Stimulated activated naive B cell treated with anti-CD40 and anti-IgM and Interleukin-4, amounts not matched to agents 10 μg/mL and 1 μg/mL and 100 μg/mL, for 72 hours (primary cell): Measurements from ENCODE around the gene ZC3H12A.
"Not testable (repeated sequence)": the region's sequence is repeated elsewhere in the genome, so short reads cannot be mapped to it uniquely, and the experiment has no call there.

Experiments used
- ATAC-seq, 2 donors: fragments of 150-1000 bp; cut with Tn5 transposase; replicated peaks; 2 replicates each; pipeline ENCODE4 v1.10.0; 2021; ENCODE audit warnings: moderate library complexity in 1 of 2
- DNase-seq: peaks from one replicate; pipeline ENCODE4 v3.0.0; 2021
- H3K27ac Mint-ChIP-seq: one replicate; pipeline ENCODE4 v1.8.0; 2022; ENCODE audit warnings: mild to moderate bottlenecking, mixed read lengths
- H3K27me3 Mint-ChIP-seq, 2 donors: one replicate each; pipeline ENCODE4 v1.8.0; 2022; ENCODE audit warnings: mixed read lengths in 2 of 2
- H3K36me3 Mint-ChIP-seq, 2 donors: one replicate each; pipeline ENCODE4 v1.8.0; 2022; ENCODE audit warnings: mixed read lengths in 2 of 2, mild to moderate bottlenecking in 1 of 2
- H3K4me1 Mint-ChIP-seq, 2 donors: one replicate each; pipeline ENCODE4 v1.8.0; 2022; ENCODE audit warnings: mixed read lengths in 2 of 2, mild to moderate bottlenecking in 1 of 2
- H3K4me3 Mint-ChIP-seq, 2 donors: one replicate each; pipeline ENCODE4 v1.8.0; 2022; ENCODE audit warnings: mild to moderate bottlenecking in 2 of 2, mixed read lengths in 2 of 2, moderate library complexity in 1 of 2
- H3K9me3 Mint-ChIP-seq, 2 donors: one replicate each; pipeline ENCODE4 v1.8.0; 2022; ENCODE audit warnings: mixed read lengths in 2 of 2, mild to moderate bottlenecking in 1 of 2

ZC3H12A gene

DNA sequence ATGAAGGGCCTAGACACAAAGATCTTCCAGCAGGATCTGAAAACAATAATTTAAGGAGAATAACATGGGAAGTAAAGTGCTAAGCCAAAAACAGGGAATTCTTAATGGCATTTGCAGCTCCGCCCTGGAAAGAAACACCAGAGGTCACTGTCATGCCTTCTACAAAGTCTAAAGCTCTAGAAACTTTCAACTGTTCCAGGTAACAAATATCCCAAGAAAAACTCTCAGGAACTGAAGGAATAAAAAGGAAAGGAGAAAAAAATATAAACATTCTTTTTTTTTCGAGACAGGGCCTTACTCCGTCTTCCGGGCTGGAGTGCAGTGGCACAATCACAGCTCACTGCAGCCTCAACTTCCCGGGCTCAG, 13.2 kb downstream of the ZC3H12A start:
- H3K27me3 Mint-ChIP-seq = no peaks in the 10 kb centered on the region
- H3K9me3 Mint-ChIP-seq = no peaks in the 10 kb centered on the region
- H3K4me1 Mint-ChIP-seq = peaks cover 23% of the 10 kb centered on the region in 2 donors
- ATAC-seq = no peak
- H3K27ac Mint-ChIP-seq = peak overlapping the region; percentile 83
- no peak for DNase-seq
- H3K4me3 Mint-ChIP-seq = no peak overlapping the region
- H3K36me3 Mint-ChIP-seq = peaks cover 20 to 29% of the 10 kb centered on the region in 2 donors

DNA sequence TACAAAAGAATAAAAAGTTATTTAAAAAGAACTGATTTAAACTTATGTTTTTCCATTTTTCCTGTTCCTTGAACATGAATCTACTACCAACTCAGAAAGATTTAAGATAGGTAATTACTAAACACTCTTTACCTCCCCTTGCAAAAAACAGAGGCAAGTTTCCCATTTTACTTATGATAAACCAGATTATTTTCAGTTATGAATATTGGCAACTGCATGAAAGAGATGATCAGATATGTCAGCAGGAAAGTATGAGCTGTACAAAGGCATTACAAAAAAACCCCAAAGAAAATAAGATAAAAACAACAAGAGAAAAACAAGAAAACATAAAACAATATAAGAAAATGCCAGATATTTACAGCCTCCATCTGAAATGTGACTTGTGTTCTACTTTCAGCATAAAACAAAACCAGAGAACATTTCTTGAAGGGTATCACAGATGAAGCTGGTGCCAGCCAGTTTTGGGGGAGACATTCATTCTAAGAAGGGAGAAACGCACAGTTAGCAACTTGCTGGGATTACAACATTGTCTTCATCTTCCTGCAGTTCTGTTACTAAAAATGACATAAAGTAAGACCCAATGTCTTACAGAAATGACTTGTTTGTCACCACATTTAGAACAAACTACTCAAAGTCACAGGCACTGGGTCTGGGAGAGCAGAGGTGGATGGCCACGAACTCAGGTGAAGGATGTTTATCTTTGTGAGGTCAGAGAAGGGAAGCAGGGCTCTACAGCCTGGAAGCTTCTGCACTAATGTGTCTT, 19.1 kb downstream of the ZC3H12A start:
- no peaks in the 10 kb centered on the region for H3K27me3 Mint-ChIP-seq
- ATAC-seq = no peak
- DNase-seq = no peak
- no peaks in the 10 kb centered on the region for H3K9me3 Mint-ChIP-seq
- H3K4me1 Mint-ChIP-seq = peaks cover 2% of the 10 kb centered on the region in 2 donors
- H3K36me3 Mint-ChIP-seq = peaks cover 18 to 33% of the 10 kb centered on the region in 2 donors
- no peak overlapping the region for H3K4me3 Mint-ChIP-seq
- no peak overlapping the region for H3K27ac Mint-ChIP-seq

DNA sequence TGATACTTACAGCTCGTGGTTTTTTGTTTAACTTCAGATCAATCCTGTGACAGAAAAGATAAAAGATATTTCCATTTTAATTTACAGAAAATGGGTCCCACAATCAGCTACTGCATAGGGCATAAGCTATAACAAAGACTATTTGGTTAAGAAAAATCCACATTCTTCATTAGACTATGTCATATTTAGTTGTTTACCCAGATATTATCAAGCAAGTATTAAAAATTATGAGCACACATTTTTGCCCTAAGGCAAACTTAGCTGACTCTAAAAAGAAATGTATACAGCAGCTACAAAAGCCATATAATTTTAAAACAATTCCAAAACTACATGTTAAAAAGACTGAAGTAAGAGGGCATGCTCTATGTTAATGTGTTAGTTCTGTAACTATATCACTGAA, 21.5 kb downstream of the ZC3H12A start:
- peaks cover 0 to 2% of the 10 kb centered on the region in 2 donors for H3K4me1 Mint-ChIP-seq
- ATAC-seq = no peak
- H3K9me3 Mint-ChIP-seq = no peaks in the 10 kb centered on the region
- H3K27me3 Mint-ChIP-seq = no peaks in the 10 kb centered on the region
- no peak overlapping the region for H3K4me3 Mint-ChIP-seq
- peaks cover 25 to 34% of the 10 kb centered on the region in 2 donors for H3K36me3 Mint-ChIP-seq
- DNase-seq = no peak
- H3K27ac Mint-ChIP-seq = no peak overlapping the region

DNA sequence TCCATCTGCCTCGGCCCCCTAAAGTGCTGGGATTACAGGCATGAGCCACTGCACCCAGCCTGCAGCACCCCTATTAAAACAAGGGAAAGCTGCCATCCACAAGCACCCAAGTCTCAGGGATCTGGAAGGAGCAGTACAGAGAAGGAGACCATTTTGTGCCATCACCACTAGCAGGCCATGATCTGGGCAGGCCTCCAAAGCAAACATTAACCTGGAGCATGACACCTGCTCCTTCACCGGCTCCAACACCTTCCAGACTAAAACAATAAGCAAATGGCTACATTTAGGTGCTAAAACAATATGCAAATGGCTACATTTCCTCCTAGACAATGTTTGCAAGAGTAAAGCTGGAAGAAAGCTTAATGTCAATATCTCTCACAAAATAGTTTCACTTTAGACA, 23.5 kb downstream of the ZC3H12A start:
- H3K9me3 Mint-ChIP-seq = no peaks in the 10 kb centered on the region
- no peak overlapping the region for H3K4me3 Mint-ChIP-seq
- no peak overlapping the region for H3K27ac Mint-ChIP-seq
- peaks cover 36 to 41% of the 10 kb centered on the region in 2 donors for H3K36me3 Mint-ChIP-seq
- ATAC-seq (no peak), DNase-seq (no peak)
- H3K27me3 Mint-ChIP-seq = no peaks in the 10 kb centered on the region
- peaks cover 0 to 2% of the 10 kb centered on the region in 2 donors for H3K4me1 Mint-ChIP-seq

DNA sequence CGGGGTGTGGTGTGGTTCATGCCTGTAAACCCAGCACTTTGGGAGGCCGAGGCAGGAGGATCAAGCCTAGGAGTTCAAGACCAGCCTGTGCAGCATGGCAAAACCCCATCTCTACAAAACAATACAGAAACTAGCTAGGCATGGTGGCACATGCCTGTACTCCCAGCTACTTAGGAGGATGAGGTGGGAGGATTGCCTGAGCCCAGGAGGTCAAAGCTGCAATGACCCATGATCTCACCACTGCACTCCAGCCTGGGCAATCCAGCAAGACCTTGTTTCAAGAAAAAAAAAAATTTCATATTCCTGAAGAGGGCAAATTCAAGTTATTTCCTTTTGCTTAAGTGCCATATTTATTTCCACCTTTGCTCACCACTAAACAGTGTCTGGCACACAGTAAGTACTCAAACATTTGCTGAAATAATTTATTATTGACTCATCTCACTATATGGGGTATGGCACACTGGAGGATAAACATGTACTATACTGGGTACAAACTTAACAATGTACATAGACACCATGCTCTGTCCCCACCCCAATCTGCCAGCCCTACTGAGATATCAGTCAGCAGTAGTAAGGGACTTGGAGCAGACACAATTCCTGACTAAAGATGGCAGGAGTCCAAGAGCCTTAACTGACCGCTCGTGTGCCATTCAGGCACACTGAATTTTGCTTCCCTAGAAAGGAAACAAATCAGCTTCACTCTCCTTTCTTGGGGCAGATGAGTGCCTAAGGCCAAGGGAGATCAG, 24.7 kb downstream of the ZC3H12A start:
- peaks cover 0 to 2% of the 10 kb centered on the region in 2 donors for H3K4me1 Mint-ChIP-seq
- DNase-seq (no peak), ATAC-seq (no peak)
- H3K27ac Mint-ChIP-seq = peak overlapping the region; percentile 14
- no peak overlapping the region for H3K4me3 Mint-ChIP-seq
- H3K9me3 Mint-ChIP-seq = no peaks in the 10 kb centered on the region
- peaks cover 30 to 33% of the 10 kb centered on the region in 2 donors for H3K36me3 Mint-ChIP-seq
- H3K27me3 Mint-ChIP-seq = no peaks in the 10 kb centered on the region

DNA sequence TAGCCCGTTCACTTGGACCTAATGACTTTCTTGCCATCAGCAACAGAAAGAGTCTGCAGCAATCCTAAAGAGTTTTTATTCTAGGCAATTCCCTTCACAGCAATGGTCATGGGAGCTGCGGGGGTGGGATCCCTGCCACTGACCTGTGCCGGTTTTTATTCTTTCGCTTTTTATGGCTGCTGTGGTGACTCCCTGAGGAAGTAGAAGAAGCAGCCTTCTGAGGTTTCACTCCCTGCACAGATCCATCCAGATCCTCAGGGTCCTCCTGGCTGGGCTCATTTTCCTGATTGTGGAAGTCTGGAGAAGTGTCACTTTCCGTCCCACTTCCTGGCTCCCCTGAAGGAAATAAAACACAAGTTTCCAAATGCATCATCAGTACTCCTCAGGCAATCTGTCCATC, 27.3 kb downstream of the ZC3H12A start:
- H3K4me3 Mint-ChIP-seq = no peak overlapping the region
- no peak for DNase-seq
- H3K4me1 Mint-ChIP-seq = peaks cover 5 to 6% of the 10 kb centered on the region in 2 donors
- peaks cover 38 to 41% of the 10 kb centered on the region in 2 donors for H3K36me3 Mint-ChIP-seq
- H3K27me3 Mint-ChIP-seq = no peaks in the 10 kb centered on the region
- ATAC-seq = no peak
- H3K27ac Mint-ChIP-seq = no peak overlapping the region
- H3K9me3 Mint-ChIP-seq = no peaks in the 10 kb centered on the region

DNA sequence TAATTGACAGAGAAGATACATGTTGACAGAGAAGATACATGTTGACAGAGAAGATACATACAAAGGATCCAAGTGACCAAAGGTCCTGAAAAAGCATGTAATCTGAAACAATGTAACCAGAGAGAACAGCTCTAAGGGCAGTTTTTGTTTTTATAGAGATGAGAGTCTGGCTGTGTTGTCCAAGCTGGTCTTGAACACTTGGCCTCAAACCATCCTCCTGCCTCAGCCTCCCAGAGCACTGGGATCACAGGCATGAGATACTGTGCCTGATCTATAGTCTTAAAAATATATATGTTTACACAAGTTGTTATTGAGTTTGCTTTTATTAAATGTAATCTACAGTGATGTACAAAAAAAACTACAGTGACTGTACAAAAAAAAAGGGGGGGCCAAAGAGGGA, 27.7 kb downstream of the ZC3H12A start:
- ATAC-seq = no peak
- Mint-ChIP-seq H3K9me3 (no peaks in the 10 kb centered on the region), H3K27ac (no peak overlapping the region), H3K27me3 (no peaks in the 10 kb centered on the region), H3K36me3 (peaks cover 39 to 41% of the 10 kb centered on the region in 2 donors), H3K4me1 (peaks cover 5 to 6% of the 10 kb centered on the region in 2 donors), H3K4me3 (no peak overlapping the region)
- DNase-seq = no peak

DNA sequence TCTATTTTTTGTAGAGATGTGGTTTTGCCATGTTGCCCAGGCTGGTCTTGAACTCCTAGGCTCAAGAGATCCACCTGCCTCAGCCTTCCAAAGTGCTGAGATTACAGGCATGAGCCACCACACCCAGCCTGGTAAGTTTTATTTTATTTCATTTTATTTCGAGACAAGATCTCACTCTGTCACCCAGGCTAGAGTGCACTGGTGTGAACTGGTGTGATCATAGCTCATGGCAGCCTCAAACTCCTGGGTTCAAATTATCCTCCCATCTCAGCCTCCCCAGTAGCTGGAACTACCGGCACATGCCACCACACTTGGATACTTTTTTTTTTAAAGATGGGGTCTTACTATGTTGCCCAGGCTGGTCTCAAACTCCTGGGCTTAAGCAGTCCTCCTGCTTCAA, 28.4 kb downstream of the ZC3H12A start:
- not testable (repeated sequence) for H3K27me3 Mint-ChIP-seq, H3K9me3 Mint-ChIP-seq, H3K27ac Mint-ChIP-seq, ATAC-seq, H3K4me3 Mint-ChIP-seq, DNase-seq
- Mint-ChIP-seq H3K36me3 (peaks cover 41 to 45% of the 10 kb centered on the region in 2 donors), H3K4me1 (peaks cover 9 to 13% of the 10 kb centered on the region in 2 donors)

DNA sequence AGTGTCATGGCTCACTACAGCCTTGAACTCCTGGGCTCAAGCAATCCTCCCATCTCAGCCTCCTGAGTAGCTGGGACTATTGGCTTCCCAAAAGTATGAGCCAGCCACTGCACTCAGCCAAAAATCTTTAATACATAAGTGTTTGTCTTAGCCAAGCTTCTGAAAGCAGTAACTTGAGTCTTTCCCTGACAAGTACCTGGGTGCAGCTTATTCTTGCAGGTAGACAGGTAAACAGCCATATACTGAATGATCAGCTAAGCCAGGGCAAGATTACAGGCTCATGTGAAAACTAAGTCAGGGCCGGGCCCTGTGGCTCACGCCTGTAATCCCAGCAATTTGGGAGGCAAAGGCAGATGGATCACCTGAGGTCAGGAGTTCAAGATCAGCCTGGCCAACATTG, 32.4 kb downstream of the ZC3H12A start:
- Mint-ChIP-seq H3K27ac (no peak overlapping the region), H3K4me1 (peaks cover 19 to 41% of the 10 kb centered on the region in 2 donors), H3K36me3 (peaks cover 35 to 38% of the 10 kb centered on the region in 2 donors), H3K9me3 (no peaks in the 10 kb centered on the region), H3K4me3 (no peak overlapping the region), H3K27me3 (no peaks in the 10 kb centered on the region)
- DNase-seq (no peak), ATAC-seq (no peak)

DNA sequence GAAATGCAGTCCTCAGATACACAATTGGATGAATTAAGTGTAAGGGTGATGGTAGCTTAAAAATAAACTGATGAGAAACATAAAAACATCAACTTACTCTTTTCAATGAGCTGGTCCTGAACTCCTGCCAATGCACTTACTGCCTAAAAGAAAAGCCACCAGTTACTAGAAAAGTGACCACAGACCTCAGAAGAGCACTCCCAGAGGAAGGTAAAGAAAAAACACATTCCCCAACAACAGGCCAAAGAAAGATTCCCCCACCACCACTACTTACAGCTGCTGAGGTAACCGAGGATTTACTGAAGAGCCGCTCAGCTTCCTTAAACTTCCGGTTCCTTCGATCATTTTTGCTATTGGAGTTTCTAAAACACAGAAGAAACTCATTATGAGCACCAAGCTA, 34.8 kb downstream of the ZC3H12A start:
- Mint-ChIP-seq H3K4me3 (no peak overlapping the region), H3K27ac (no peak overlapping the region), H3K36me3 (peaks cover 42 to 48% of the 10 kb centered on the region in 2 donors), H3K27me3 (no peaks in the 10 kb centered on the region), H3K9me3 (no peaks in the 10 kb centered on the region), H3K4me1 (peaks cover 29 to 60% of the 10 kb centered on the region in 2 donors)
- ATAC-seq (no peak), DNase-seq (no peak)

DNA sequence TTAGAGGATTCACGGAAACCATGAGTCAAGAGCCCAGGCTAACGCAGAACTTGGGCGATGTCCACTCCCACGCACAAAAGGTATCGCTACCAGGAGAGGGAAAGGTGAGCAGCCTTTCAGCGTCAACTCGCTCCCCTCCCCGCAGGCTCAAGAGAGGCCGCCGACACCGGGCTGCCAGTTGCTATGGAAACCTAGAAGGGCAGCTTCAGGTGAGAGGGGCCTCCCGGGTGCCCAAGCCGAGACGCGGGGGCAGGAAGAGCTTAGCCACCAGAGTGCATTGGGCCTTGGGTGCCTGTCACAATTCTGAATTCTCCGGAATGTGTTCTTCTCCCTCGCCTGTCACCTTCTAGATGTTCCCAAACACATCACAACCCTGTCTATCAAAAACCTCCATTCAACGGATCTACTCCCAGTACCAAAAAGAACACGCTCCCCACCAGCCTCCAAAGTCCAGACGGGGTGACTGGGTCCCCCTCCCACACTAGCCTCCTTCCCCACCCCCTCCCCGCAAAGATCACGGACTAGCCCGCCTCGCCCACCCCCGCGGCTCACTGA, 39.5 kb downstream of the ZC3H12A start:
- Mint-ChIP-seq H3K4me3 (peak overlapping the region; percentile 95 to 99), H3K27ac (peak overlapping the region; percentile 95), H3K9me3 (no peaks in the 10 kb centered on the region), H3K27me3 (no peaks in the 10 kb centered on the region), H3K36me3 (peaks cover 21 to 24% of the 10 kb centered on the region in 2 donors), H3K4me1 (peaks cover 27 to 53% of the 10 kb centered on the region in 2 donors)
- DNase-seq (peak; percentile 59), ATAC-seq (peak; percentile 48 to 52)

DNA sequence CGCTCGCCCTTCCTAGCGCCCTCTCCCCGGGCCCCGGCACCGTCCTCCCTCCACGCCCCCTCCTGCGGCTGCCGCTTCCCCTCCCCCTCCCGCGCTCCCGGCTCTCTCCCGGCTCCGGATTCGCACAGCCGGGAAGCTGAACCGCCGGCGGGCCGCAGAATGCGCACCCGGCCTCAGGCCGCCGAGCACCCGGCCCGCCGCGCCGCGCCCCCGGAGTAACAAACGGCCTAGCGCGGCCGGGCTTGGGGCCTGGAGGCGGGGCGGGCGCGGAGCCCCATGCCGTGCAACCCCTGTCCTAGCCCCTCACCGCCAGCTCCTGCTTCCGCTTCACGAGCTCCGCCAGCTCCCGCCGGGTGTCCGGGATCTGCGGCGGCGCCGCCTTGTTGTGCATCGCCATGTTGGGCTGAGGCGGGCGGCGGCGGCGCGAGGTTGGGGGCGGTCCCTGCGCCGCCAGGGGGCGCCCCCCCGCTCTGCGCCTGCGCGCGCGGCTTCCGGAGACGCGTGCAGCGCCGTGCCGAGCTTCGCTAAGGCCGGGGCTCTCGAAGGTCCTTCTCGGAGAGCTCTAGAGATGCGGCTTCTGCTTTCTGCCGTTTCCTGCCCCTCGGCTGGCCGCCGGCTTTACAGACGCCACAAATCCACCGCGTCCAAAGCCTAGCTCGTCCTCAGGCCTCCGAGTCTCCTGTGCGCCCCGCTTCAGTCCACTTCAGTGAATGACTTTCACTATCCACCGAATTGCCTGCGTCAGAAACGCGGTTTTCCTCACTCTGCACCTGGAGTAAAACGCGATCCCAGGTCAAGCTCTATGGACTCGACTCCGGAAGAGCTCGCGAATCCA, 40.2 kb downstream of the ZC3H12A start, which contains the start of gene MEAF6:
MEAF6 (minus strand) TSS at position 417 of the 835 bp plus-strand sequence; CDS start at position 397, 20 bp downstream.
- DNase-seq (peak; percentile 80), ATAC-seq (peak; percentile 96)
- H3K9me3 Mint-ChIP-seq = no peaks in the 10 kb centered on the region
- H3K27ac Mint-ChIP-seq = peak within 1 kb of the TSS; percentile 97
- H3K36me3 Mint-ChIP-seq = peaks cover 16 to 19% of the 10 kb centered on the region in 2 donors
- H3K4me1 Mint-ChIP-seq = peaks cover 27 to 53% of the 10 kb centered on the region in 2 donors
- no peaks in the 10 kb centered on the region for H3K27me3 Mint-ChIP-seq
- peak within 1 kb of the TSS; percentile 95 to 99 for H3K4me3 Mint-ChIP-seq

DNA sequence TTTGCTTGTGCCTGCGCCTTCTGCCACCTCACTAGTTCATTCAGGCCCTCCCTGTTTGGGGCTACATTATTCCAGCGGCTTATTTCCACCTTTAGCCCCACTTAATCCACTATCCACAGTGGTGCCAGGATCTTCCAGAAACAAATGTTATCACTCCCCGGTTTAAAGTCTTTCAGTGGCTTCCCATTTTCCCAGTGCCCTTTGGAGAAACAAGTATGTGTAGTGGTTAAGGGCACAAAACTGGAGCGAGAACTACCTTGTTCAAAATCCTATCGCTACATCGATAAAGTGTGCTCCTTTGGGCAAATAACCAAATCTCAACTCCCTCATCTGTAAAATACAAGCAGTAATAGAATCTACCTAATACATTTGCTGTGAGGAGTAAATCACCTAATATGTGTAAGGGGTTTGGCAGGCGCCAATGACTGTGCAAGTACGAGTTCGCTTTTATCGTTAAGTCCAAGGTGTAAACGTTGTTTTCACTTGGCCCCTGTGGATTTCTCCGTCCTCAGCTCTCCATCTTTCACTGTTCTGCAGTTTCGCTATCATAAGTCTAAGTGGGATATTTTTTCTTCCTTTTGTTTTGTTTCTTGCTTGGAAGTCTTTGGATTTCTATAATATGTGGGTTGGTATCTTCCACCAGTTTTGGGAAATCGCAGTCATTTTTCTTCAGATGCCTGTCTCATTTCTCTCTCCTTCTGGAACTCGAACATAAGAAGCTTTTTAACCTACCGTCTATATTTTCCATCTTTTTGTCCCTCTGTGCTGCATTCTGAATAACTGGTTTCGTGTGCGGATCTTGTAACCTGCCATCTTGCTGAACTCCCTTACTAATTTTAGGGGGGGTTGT, 41.0 kb downstream of the ZC3H12A start:
- no peaks in the 10 kb centered on the region for H3K27me3 Mint-ChIP-seq
- peaks cover 30 to 48% of the 10 kb centered on the region in 2 donors for H3K4me1 Mint-ChIP-seq
- H3K4me3 Mint-ChIP-seq = peak overlapping the region; percentile 89 to 99
- H3K27ac Mint-ChIP-seq = peak overlapping the region; percentile 97
- H3K36me3 Mint-ChIP-seq = peaks cover 16 to 19% of the 10 kb centered on the region in 2 donors
- ATAC-seq (no peak), DNase-seq (no peak)
- H3K9me3 Mint-ChIP-seq = no peaks in the 10 kb centered on the region
